Measurements from ENCODE around the gene ETFB. TPM values are rescaled to one million over a fixed set of nuclear protein-coding genes. Genes with fewer than 3 reads are reported as not detected.

Gene ETFB
- total and polyA plus RNA-seq, 5 experiments from 2014 or later = 46.2 to 104 (median 85.8) TPM

- POLR2A ChIA-PET = no interaction called here
- no peak overlapping the region for H3K27ac Mint-ChIP-seq
- peaks cover 3 to 18% (median 5%) of the 10 kb centered on the region in 3 donors for H3K36me3 Mint-ChIP-seq
- H3K4me1 Mint-ChIP-seq = peaks cover 7 to 9% (median 7%) of the 10 kb centered on the region in 4 donors
- no peak overlapping the region for H3K4me3 Mint-ChIP-seq
- ATAC-seq (no peak), DNase-seq (no peak)
- H3K9me3 Mint-ChIP-seq = peaks cover 0 to 9% (median 0%) of the 10 kb centered on the region in 9 donors
- peaks cover 31 to 88% (median 55%) of the 10 kb centered on the region in 5 donors for H3K27me3 Mint-ChIP-seq
These were observed 35.8 kb downstream of the ETFB start for GRCh38 chr19:51330366-51330765.

GRCh38 chr19:51329411-51329810 lies 36.8 kb downstream of the ETFB start:
- Mint-ChIP-seq H3K4me3 (peak overlapping the region in 2 of 10 donors; percentile 33 to 75), H3K36me3 (peaks cover 3 to 18% (median 5%) of the 10 kb centered on the region in 3 donors), H3K4me1 (peaks cover 7 to 9% (median 7%) of the 10 kb centered on the region in 4 donors), H3K27ac (peak overlapping the region in 1 of 10 donors; percentile 34), H3K27me3 (peaks cover 32 to 88% (median 64%) of the 10 kb centered on the region in 5 donors), H3K9me3 (peaks cover 0 to 9% (median 0%) of the 10 kb centered on the region in 9 donors)
- DNase-seq (no peak), ATAC-seq (no peak)
- POLR2A ChIA-PET = no interaction called here

GRCh38 chr19:51327066-51328001 lies 38.9 kb downstream of the ETFB start:
- H3K9me3 Mint-ChIP-seq = peaks cover 0 to 9% (median 0%) of the 10 kb centered on the region in 9 donors
- DNase-seq (peak in 9 of 10 donors; percentile 10 to 43 (median 32)), ATAC-seq (peak; percentile 77 to 79)
- peaks cover 34 to 99% (median 80%) of the 10 kb centered on the region in 5 donors for H3K27me3 Mint-ChIP-seq
- peaks cover 3 to 18% (median 5%) of the 10 kb centered on the region in 3 donors for H3K36me3 Mint-ChIP-seq
- peak overlapping the region in 9 of 10 donors; percentile 39 to 83 (median 60) for H3K4me3 Mint-ChIP-seq
- H3K27ac Mint-ChIP-seq = peak overlapping the region in 1 of 10 donors; percentile 43
- POLR2A ChIA-PET = no interaction called here
- H3K4me1 Mint-ChIP-seq = peaks cover 7 to 9% (median 7%) of the 10 kb centered on the region in 4 donors

- ATAC-seq (no peak), DNase-seq (no peak)
- Mint-ChIP-seq H3K9me3 (peaks cover 0 to 9% (median 0%) of the 10 kb centered on the region in 9 donors), H3K36me3 (peaks cover 3 to 10% (median 3%) of the 10 kb centered on the region in 3 donors), H3K4me1 (peaks cover 7 to 9% (median 7%) of the 10 kb centered on the region in 4 donors), H3K27me3 (peaks cover 34 to 98% (median 75%) of the 10 kb centered on the region in 5 donors), H3K4me3 (peak overlapping the region in 4 of 10 donors; percentile 18 to 65 (median 50)), H3K27ac (no peak overlapping the region)
- POLR2A ChIA-PET = no interaction called here
These were observed 39.7 kb downstream of the ETFB start for GRCh38 chr19:51326216-51327065.

GRCh38 chr19:51325161-51325976 lies 40.8 kb downstream of the ETFB start:
- peak in 1 of 2 donors; percentile 54 for ATAC-seq
- POLR2A ChIA-PET = no interaction called here
- H3K4me3 Mint-ChIP-seq = peak overlapping the region in 1 of 10 donors; percentile 14

GRCh38 chr19:51324167-51324481 lies 42.1 kb downstream of the ETFB start:
- no peak for ATAC-seq
- peaks cover 5 to 7% (median 7%) of the 10 kb centered on the region in 4 donors for H3K4me1 Mint-ChIP-seq
- H3K36me3 Mint-ChIP-seq = no peaks in the 10 kb centered on the region
- POLR2A ChIA-PET = no interaction called here
- H3K4me3 Mint-ChIP-seq = no peak overlapping the region
- peaks cover 26 to 83% (median 68%) of the 10 kb centered on the region in 5 donors for H3K27me3 Mint-ChIP-seq
- no peak for DNase-seq
- H3K27ac Mint-ChIP-seq = peak overlapping the region in 2 of 10 donors; percentile 20 to 46
- H3K9me3 Mint-ChIP-seq = no peaks in the 10 kb centered on the region

More at GRCh38 chr19:51325161-51325976, 40.8 kb downstream of the ETFB start:
- H3K27ac Mint-ChIP-seq = peak overlapping the region in 1 of 10 donors; percentile 5
- peaks cover 34 to 87% (median 74%) of the 10 kb centered on the region in 5 donors for H3K27me3 Mint-ChIP-seq
- peaks cover 0 to 3% (median 2%) of the 10 kb centered on the region in 3 donors for H3K36me3 Mint-ChIP-seq
- H3K9me3 Mint-ChIP-seq = peaks cover 0 to 3% (median 0%) of the 10 kb centered on the region in 9 donors
- H3K4me1 Mint-ChIP-seq = peaks cover 7 to 9% (median 7%) of the 10 kb centered on the region in 4 donors
- DNase-seq = no peak

- ATAC-seq (no peak), DNase-seq (no peak)
- Mint-ChIP-seq H3K27me3 (peaks cover 25 to 81% (median 66%) of the 10 kb centered on the region in 5 donors), H3K9me3 (no peaks in the 10 kb centered on the region), H3K4me1 (peaks cover 5 to 7% (median 7%) of the 10 kb centered on the region in 4 donors), H3K36me3 (no peaks in the 10 kb centered on the region), H3K27ac (peak overlapping the region in 1 of 10 donors; percentile 20), H3K4me3 (no peak overlapping the region)
- POLR2A ChIA-PET = no interaction called here
These were observed 42.6 kb downstream of the ETFB start for GRCh38 chr19:51323481-51324166.

- POLR2A ChIA-PET = no interaction called here
- no peak for ATAC-seq
- no peaks in the 10 kb centered on the region for H3K9me3 Mint-ChIP-seq
- no peaks in the 10 kb centered on the region for H3K36me3 Mint-ChIP-seq
- H3K27me3 Mint-ChIP-seq = peaks cover 22 to 70% (median 62%) of the 10 kb centered on the region in 5 donors
- no peak overlapping the region for H3K27ac Mint-ChIP-seq
- DNase-seq = no peak
- peaks cover 0 to 1% (median 0%) of the 10 kb centered on the region in 4 donors for H3K4me1 Mint-ChIP-seq
- H3K4me3 Mint-ChIP-seq = no peak overlapping the region
These were observed 44.4 kb downstream of the ETFB start for GRCh38 chr19:51321799-51322198.

GRCh38 chr19:51320280-51320657 lies 45.9 kb downstream of the ETFB start:
- DNase-seq (no peak), ATAC-seq (no peak)
- H3K9me3 Mint-ChIP-seq = peaks cover 0 to 5% (median 2%) of the 10 kb centered on the region in 9 donors
- H3K4me1 Mint-ChIP-seq = peaks cover 0 to 1% (median 0%) of the 10 kb centered on the region in 4 donors
- H3K27ac Mint-ChIP-seq = peak overlapping the region in 1 of 10 donors; percentile 50
- H3K4me3 Mint-ChIP-seq = no peak overlapping the region
- POLR2A ChIA-PET = no interaction called here
- peaks cover 17 to 58% (median 53%) of the 10 kb centered on the region in 5 donors for H3K27me3 Mint-ChIP-seq
- H3K36me3 Mint-ChIP-seq = peaks cover 0 to 3% (median 0%) of the 10 kb centered on the region in 3 donors

- Mint-ChIP-seq H3K4me1 (peaks cover 0 to 1% (median 0%) of the 10 kb centered on the region in 4 donors), H3K9me3 (peaks cover 0 to 10% (median 2%) of the 10 kb centered on the region in 9 donors), H3K36me3 (peaks cover 0 to 8% (median 0%) of the 10 kb centered on the region in 3 donors), H3K4me3 (peak overlapping the region in 1 of 10 donors; percentile 11), H3K27me3 (peaks cover 21 to 58% (median 53%) of the 10 kb centered on the region in 5 donors), H3K27ac (no peak overlapping the region)
- POLR2A ChIA-PET = no interaction called here
- ATAC-seq (no peak), DNase-seq (no peak)
These were observed 46.4 kb downstream of the ETFB start for GRCh38 chr19:51319649-51320279.
